Right atrium auricular region (tissue), 2 donors: ENCODE results near the gene GPR17. TPM values are rescaled to one million over a fixed set of nuclear protein-coding genes. Genes with fewer than 3 reads are reported as not detected.

ENCODE experiments used
- DNase-seq: peaks from one replicate; pipeline ENCODE4 v3.0.0-alpha.2; 2019; ENCODE audit warnings: low spot score
- H3K27ac ChIP-seq, 2 donors: fragments of 200-600 bp; sonication (generic); 1 replicate in 1 of 2; 2 replicates in 1 of 2; pipeline ENCODE4 v1.5.1; 2016 to 2019
- H3K27me3 ChIP-seq, 2 donors: fragments of 200-600 bp; sonication (generic); one replicate each; pipeline versions ENCODE4 v1.5.1 to v1.6.0; 2017 to 2019
- H3K36me3 ChIP-seq: fragments of 200-600 bp; sonication (generic); one replicate; pipeline ENCODE4 v1.5.1; 2016
- H3K4me1 ChIP-seq, 2 donors: fragments of 200-600 bp; sonication (generic); one replicate each; pipeline versions ENCODE4 v1.5.1 to v1.6.0; 2017 to 2019
- H3K4me3 ChIP-seq, 2 donors: fragments of 200-600 bp; sonication (generic); 1 replicate in 1 of 2; 2 replicates in 1 of 2; pipeline ENCODE4 v1.5.1; 2017 to 2019; ENCODE audit warnings: mild to moderate bottlenecking in 1 of 2, moderate library complexity in 1 of 2
- H3K9me3 ChIP-seq, 2 donors: fragments of 200-600 bp; sonication (generic); one replicate each; pipeline ENCODE4 v1.5.1; 2019
- CTCF ChIP-seq, 2 donors: fragments of 200-600 bp; sonication (generic); IDR thresholded peaks; one replicate each; pipeline ENCODE4 v1.5.1; 2019; ENCODE audit warnings: antibody characterized with exemption in 2 of 2
- total RNA-seq, 2 donors: library from RNA; depleted of rRNA; stranded (reverse); fragments of >200 nt; gene quantifications; one replicate each; pipeline ENCODE4 v1.1.0, GENCODE V29; 2016

GPR17 gene
- total RNA-seq, 2 donors from 2014 or later: 0.24 TPM; not detected in 1

GRCh38 chr2:127646487-127647241, 711 bp downstream of the GPR17 start:
- Histone ChIP-seq H3K27me3 (no peaks in the 10 kb centered on the region), H3K9me3 (no peaks in the 10 kb centered on the region), H3K4me3 (no peak overlapping the region), H3K4me1 (peaks cover 0 to 86% of the 10 kb centered on the region in 2 donors), H3K27ac (peak overlapping the region; percentile 65 to 78), H3K36me3 (peaks cover 53% of the 10 kb centered on the region)
- TF ChIP-seq CTCF (IDR thresholded peaks at IDR 0.05): no peak
- DNase-seq: no peak

GRCh38 chr2:127647242-127648190, 1.6 kb downstream of the GPR17 start:
- Histone ChIP-seq H3K4me3 (no peak overlapping the region), H3K4me1 (peaks cover 0 to 87% of the 10 kb centered on the region in 2 donors), H3K36me3 (peaks cover 51% of the 10 kb centered on the region), H3K27me3 (no peaks in the 10 kb centered on the region), H3K9me3 (no peaks in the 10 kb centered on the region), H3K27ac (peak overlapping the region; percentile 65 to 78)
- DNase-seq: no peak
- no peak for TF ChIP-seq CTCF (IDR thresholded peaks at IDR 0.05)

- peak overlapping the region in 1 of 2 donors; percentile 65 for H3K27ac ChIP-seq
- DNase-seq: no peak
- H3K9me3 ChIP-seq: no peaks in the 10 kb centered on the region
- H3K4me3 ChIP-seq: no peak overlapping the region
- peaks cover 52% of the 10 kb centered on the region for H3K36me3 ChIP-seq
- H3K4me1 ChIP-seq: peaks cover 0 to 87% of the 10 kb centered on the region in 2 donors
- no peak for TF ChIP-seq CTCF (IDR thresholded peaks at IDR 0.05)
- no peaks in the 10 kb centered on the region for H3K27me3 ChIP-seq
Measured at GRCh38 chr2:127648321-127648720, 2.4 kb downstream of the GPR17 start.

GRCh38 chr2:127649100-127649611, 3.2 kb downstream of the GPR17 start:
- Histone ChIP-seq H3K9me3 (no peaks in the 10 kb centered on the region), H3K27ac (peak overlapping the region; percentile 82 to 88), H3K36me3 (peaks cover 57% of the 10 kb centered on the region), H3K4me1 (peaks cover 0 to 87% of the 10 kb centered on the region in 2 donors), H3K27me3 (no peaks in the 10 kb centered on the region), H3K4me3 (no peak overlapping the region)
- TF ChIP-seq CTCF (IDR thresholded peaks at IDR 0.05): no peak
- no peak for DNase-seq

- no peaks in the 10 kb centered on the region for H3K9me3 ChIP-seq
- H3K27me3 ChIP-seq: no peaks in the 10 kb centered on the region
- H3K4me3 ChIP-seq: no peak overlapping the region
- H3K36me3 ChIP-seq: peaks cover 58% of the 10 kb centered on the region
- peak overlapping the region; percentile 82 to 88 for H3K27ac ChIP-seq
- H3K4me1 ChIP-seq: peaks cover 0 to 87% of the 10 kb centered on the region in 2 donors
- DNase-seq: peak; percentile 90
- TF ChIP-seq CTCF (IDR thresholded peaks at IDR 0.05): peak; percentile 75 to 93
Measured at GRCh38 chr2:127649684-127650040, 3.7 kb downstream of the GPR17 start.
